Kidney (tissue), 14 donors: ENCODE data around the gene TAB2. TPM values are rescaled to one million over a fixed set of nuclear protein-coding genes. Genes with fewer than 3 reads are reported as not detected.

Experiments used
- DNase-seq, 5 donors: peaks; one replicate each; pipeline ENCODE4 v3.0.0-alpha.2; 2013 to 2020
- FAIRE-seq: peaks from 2 replicates; lab custom pipeline; 2012; peaks lifted over from hg19 to GRCh38; lab: Jason Lieb, UNC
- H3K27ac ChIP-seq, 2 donors: one replicate each; pipeline ENCODE4 v1.7.0; 2013; ENCODE audit warnings: low read depth in 2 of 2, low read length in 2 of 2, inconsistent platforms in 1 of 2
- H3K27me3 ChIP-seq: one replicate; pipeline ENCODE4 v1.7.1; 2013; ENCODE audit warnings: low read length, inconsistent platforms; ENCODE audit not compliant: control insufficient read depth, insufficient read depth
- H3K36me3 ChIP-seq, 3 donors: one replicate each; pipeline versions ENCODE4 v1.7.0 to v1.7.1; 2013; ENCODE audit warnings: low read length in 3 of 3, control low read depth in 1 of 3, inconsistent platforms in 1 of 3; ENCODE audit not compliant: insufficient read depth in 3 of 3, control insufficient read depth in 2 of 3
- H3K4me1 ChIP-seq, 3 donors: one replicate each; pipeline versions ENCODE4 v1.7.0 to v1.7.1; 2013; ENCODE audit warnings: low read length in 3 of 3, inconsistent platforms in 1 of 3, low read depth in 1 of 3; ENCODE audit not compliant: control insufficient read depth in 2 of 3, insufficient read depth in 2 of 3
- H3K4me3 ChIP-seq, 3 donors: one replicate each; pipeline versions ENCODE4 v1.7.0 to v1.8.1; 2013; ENCODE audit warnings: low read length in 3 of 3, control low read depth in 1 of 3, inconsistent platforms in 1 of 3
- H3K9ac ChIP-seq, 3 donors: one replicate each; pipeline versions ENCODE4 v1.7.0 to v1.7.1; 2013; ENCODE audit warnings: low read length in 3 of 3, control low read depth in 1 of 3, inconsistent platforms in 1 of 3
- H3K9me3 ChIP-seq, 3 donors: one replicate each; pipeline versions ENCODE4 v1.7.0 to v1.7.1; 2013; ENCODE audit warnings: low read length in 3 of 3, control low read depth in 1 of 3, inconsistent platforms in 1 of 3; ENCODE audit not compliant: control insufficient read depth in 2 of 3, insufficient read depth in 1 of 3
- CTCF ChIP-seq: IDR thresholded peaks from 3 replicates; pipeline ENCODE4 v1.5.1; 2012; ENCODE audit warnings: mild to moderate bottlenecking, moderate library complexity, borderline replicate concordance; ENCODE audit not compliant: insufficient read depth; ENCODE audit errors: extremely low read depth
- intact Hi-C: fragments of 100-400 bp; cut with DNase I; formaldehyde crosslinking; loops from one replicate; pipeline ENCODE4 v1.11.1; 2022
- polyA plus RNA-seq: library from polyadenylated mRNA; stranded (reverse); fragments of 350-450 nt; fragmentation: Illumina TruSeq; extraction: RNeasy Lipid Tissue Mini Kit (QIAGEN cat#74804); gene quantifications from one replicate; pipeline ENCODE4 v1.2.3, GENCODE V29; 2014; ENCODE audit warnings: low read depth, low replicate concordance; ENCODE audit not compliant: insufficient read depth
- total RNA-seq: library from RNA; stranded (reverse); fragmentation: NEBNext Ultra II Directional; extraction: Animal tissue kit (Norgen Biotek cat#: 25700); gene quantifications from one replicate; pipeline ENCODE4 v1.2.1, GENCODE V29; 2021
- donor health status: control.
- donor health status: control.
- donor health status: control.
- donor health status: control.
- donor health status: control.
- donor health status: DM: yes; HTN: yes; CAD: no.
- donor health status: Normal renal cell carcinoma (clear cell type).

TAB2 gene
- total and polyA plus RNA-seq, 2 donors from 2014 or later: 23.2 to 50.1 TPM

GRCh38 chr6:149293244-149293643, 24.3 kb upstream of the TAB2 start:
- no peak for DNase-seq
- H3K9me3 ChIP-seq: no peaks in the 10 kb centered on the region
- H3K9ac ChIP-seq: no peak overlapping the region
- no peak for TF ChIP-seq CTCF
- no peak overlapping the region for H3K27ac ChIP-seq
- no peaks in the 10 kb centered on the region for H3K27me3 ChIP-seq
- FAIRE-seq: no peak
- H3K4me3 ChIP-seq: no peak overlapping the region
- no peaks in the 10 kb centered on the region for H3K4me1 ChIP-seq
- no peaks in the 10 kb centered on the region for H3K36me3 ChIP-seq
- intact Hi-C loops: no loop called here

- Histone ChIP-seq H3K4me3 (no peak overlapping the region), H3K9ac (no peak overlapping the region), H3K27ac (no peak overlapping the region), H3K36me3 (no peaks in the 10 kb centered on the region), H3K27me3 (no peaks in the 10 kb centered on the region), H3K9me3 (no peaks in the 10 kb centered on the region), H3K4me1 (no peaks in the 10 kb centered on the region)
- FAIRE-seq (no peak), DNase-seq (no peak)
- intact Hi-C loops: no loop called here
- TF ChIP-seq CTCF: no peak
Measured at GRCh38 chr6:149300563-149300962, 16.9 kb upstream of the TAB2 start.

- FAIRE-seq: no peak
Measured at GRCh38 chr6:149302723-149303122, 14.8 kb upstream of the TAB2 start.

More at GRCh38 chr6:149302723-149303122, 14.8 kb upstream of the TAB2 start:
- Histone ChIP-seq H3K27ac (no peak overlapping the region), H3K36me3 (no peaks in the 10 kb centered on the region), H3K4me3 (no peak overlapping the region), H3K9ac (no peak overlapping the region), H3K4me1 (no peaks in the 10 kb centered on the region), H3K9me3 (no peaks in the 10 kb centered on the region), H3K27me3 (no peaks in the 10 kb centered on the region)
- TF ChIP-seq CTCF: no peak
- no peak for DNase-seq
- intact Hi-C loops: no loop called here
